GM18951 (cell line): ENCODE measurements around the gene BTBD16.

Source experiments
- POLR2A ChIP-seq: IDR thresholded peaks from 4 replicates; pipeline ENCODE4 v1.6.1; 2011; ENCODE audit warnings: mild to moderate bottlenecking; ENCODE audit not compliant: insufficient read length, insufficient read depth; ENCODE audit errors: extremely low read depth
- in situ Hi-C: fragments of 300-500 bp; cut with MboI; formaldehyde crosslinking; loops from one replicate; pipeline ENCODE4 v1.12.0; 2022; ENCODE audit warnings: low sequenced_read_pairs, mixed read lengths, inconsistent platforms; ENCODE audit not compliant: unreplicated experiment

BTBD16 gene

GRCh38 chr10:122347170-122347841 is 76.2 kb downstream of the BTBD16 start:
- no peak for TF ChIP-seq POLR2A
- in situ Hi-C loops: loop anchor here (10.0 kb wide), 1 partner anchor 77 kb away; no protein-coding TSS in a partner anchor

- in situ Hi-C loops: loop anchor here (10.0 kb wide), 1 partner anchor 76 kb away; no protein-coding TSS in a partner anchor
- no peak for TF ChIP-seq POLR2A
These were observed 77.4 kb downstream of the BTBD16 start for GRCh38 chr10:122348512-122348911.

- no peak for TF ChIP-seq POLR2A
- in situ Hi-C loops: loop anchor here (10.0 kb wide), 1 partner anchor 76 kb away; no protein-coding TSS in a partner anchor
These were observed 77.9 kb downstream of the BTBD16 start for GRCh38 chr10:122348935-122349361.

GRCh38 chr10:122349758-122350369 is 78.8 kb downstream of the BTBD16 start:
- in situ Hi-C loops: loop anchor here (10.0 kb wide), 1 partner anchor 75 kb away; no protein-coding TSS in a partner anchor

GRCh38 chr10:122350893-122351292 is 79.8 kb downstream of the BTBD16 start:
- TF ChIP-seq POLR2A: no peak
- in situ Hi-C loops: no loop called here

More at GRCh38 chr10:122349758-122350369, 78.8 kb downstream of the BTBD16 start:
- TF ChIP-seq POLR2A: no peak

GRCh38 chr10:122352817-122353525 is 81.9 kb downstream of the BTBD16 start:
- no peak for TF ChIP-seq POLR2A
- in situ Hi-C loops: no loop called here

GRCh38 chr10:122354383-122354782 is 83.3 kb downstream of the BTBD16 start:
- in situ Hi-C loops: no loop called here
- no peak for TF ChIP-seq POLR2A

- TF ChIP-seq POLR2A: no peak
- in situ Hi-C loops: no loop called here
These were observed 86.6 kb downstream of the BTBD16 start for GRCh38 chr10:122357685-122358084.

GRCh38 chr10:122359621-122360020 is 88.5 kb downstream of the BTBD16 start:
- in situ Hi-C loops: no loop called here
- TF ChIP-seq POLR2A: no peak

GRCh38 chr10:122361046-122361445 is 90.0 kb downstream of the BTBD16 start:
- in situ Hi-C loops: no loop called here
- TF ChIP-seq POLR2A: no peak

GRCh38 chr10:122362031-122362592 is 91.0 kb downstream of the BTBD16 start:
- no peak for TF ChIP-seq POLR2A
- in situ Hi-C loops: no loop called here

- in situ Hi-C loops: no loop called here
- TF ChIP-seq POLR2A: no peak
These were observed 91.5 kb downstream of the BTBD16 start for GRCh38 chr10:122362621-122363020.

- in situ Hi-C loops: no loop called here
- TF ChIP-seq POLR2A: no peak
These were observed 92.2 kb downstream of the BTBD16 start for GRCh38 chr10:122363311-122363710.
